Amniotic epithelial cell (primary cell): Measurements from ENCODE around the gene PPP2R5C.

Experiments
- DNase-seq: peaks from one replicate; pipeline ENCODE4 v3.0.0-alpha.2; 2010; ENCODE audit warnings: low read depth

Gene PPP2R5C

DNA sequence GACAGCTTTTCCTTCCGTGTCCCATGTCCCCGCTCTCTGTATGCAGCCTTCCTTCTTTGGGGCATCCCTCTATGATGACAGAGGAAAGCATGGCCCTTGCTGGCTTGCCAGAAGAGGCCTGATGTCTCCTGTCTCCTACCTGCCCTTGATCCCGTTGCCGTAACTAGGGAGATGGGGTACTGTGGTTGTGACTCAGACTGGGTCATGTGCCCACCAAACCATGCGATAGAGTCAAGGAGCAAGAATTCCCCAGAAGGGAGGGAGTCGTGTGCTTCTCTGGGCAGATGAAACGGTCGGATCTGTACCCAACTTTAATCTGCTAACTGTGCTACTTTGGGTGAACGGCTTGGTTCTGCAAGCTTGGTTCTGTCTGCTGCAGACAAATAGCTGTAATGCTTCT lies 103.8 kb downstream of the PPP2R5C start:
- peak; percentile 49 for DNase-seq

DNA sequence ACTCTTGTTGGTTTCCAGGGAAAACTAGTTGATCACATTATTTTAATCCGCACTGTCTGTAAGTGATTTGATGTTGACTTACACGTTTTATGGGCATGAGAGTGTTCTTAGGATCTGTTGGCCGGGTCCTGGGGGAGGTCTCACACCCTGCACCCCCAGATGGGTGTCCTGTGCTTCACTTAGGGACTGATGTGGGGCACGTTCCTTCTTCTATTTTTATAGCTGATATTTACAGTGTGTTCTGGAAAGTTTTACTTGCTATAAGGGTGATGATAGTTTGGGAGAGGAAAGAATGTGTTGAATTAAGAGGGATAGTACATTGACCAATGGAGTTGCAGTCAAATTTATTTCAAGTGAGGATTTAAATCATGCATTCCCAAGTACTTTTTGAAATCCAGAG lies 106.3 kb downstream of the PPP2R5C start:
- DNase-seq = no peak

DNA sequence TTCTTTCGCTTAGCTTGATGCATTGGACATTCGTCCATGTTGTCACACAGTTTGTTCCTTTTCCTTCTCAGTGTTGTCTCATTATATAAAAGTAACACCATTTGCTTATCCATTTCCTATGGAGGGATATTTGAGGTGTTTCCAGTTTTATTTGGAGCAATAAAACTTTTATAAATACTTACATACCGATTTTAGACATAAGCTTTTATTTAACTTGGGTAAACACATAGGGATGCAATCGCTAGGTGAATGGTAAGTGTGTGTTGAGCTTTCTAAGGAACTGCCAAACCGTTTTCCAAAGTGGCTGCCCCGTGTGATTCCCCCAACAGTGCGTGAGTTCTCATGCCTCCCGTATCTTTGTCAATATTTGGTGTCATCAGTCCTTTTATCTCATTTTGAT lies 107.7 kb downstream of the PPP2R5C start:
- no peak for DNase-seq

DNA sequence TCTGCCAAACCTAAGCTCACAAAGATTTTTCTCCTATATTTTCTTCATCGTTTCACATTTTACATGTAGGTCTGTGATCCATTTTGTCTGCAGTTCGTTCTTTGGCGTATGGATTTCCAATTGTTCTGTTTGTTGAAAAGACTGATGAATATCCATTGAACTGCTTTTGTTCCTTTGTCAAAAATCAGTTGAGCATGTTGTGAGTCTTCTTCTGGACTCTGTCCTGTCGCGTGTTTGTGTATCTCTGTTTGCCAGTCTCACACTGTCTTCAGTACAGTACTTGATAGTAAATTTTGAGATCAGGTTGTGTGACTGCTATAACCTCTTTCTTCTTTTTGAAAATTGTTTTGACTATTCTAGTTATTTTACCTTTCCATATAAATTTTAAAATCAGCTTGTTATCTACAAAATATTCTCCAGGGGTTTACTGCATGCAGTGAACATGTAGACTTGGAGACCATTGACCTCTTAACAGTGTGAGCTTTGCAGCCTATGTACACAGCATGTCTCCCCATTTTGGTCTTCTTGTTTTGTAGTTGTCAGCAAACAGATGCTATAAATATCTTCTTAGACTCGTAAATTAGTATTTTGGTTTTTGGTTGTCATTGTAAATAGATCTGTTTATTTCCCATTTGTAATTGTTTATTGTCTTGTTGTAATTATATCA lies 108.9 kb downstream of the PPP2R5C start:
- no peak for DNase-seq

DNA sequence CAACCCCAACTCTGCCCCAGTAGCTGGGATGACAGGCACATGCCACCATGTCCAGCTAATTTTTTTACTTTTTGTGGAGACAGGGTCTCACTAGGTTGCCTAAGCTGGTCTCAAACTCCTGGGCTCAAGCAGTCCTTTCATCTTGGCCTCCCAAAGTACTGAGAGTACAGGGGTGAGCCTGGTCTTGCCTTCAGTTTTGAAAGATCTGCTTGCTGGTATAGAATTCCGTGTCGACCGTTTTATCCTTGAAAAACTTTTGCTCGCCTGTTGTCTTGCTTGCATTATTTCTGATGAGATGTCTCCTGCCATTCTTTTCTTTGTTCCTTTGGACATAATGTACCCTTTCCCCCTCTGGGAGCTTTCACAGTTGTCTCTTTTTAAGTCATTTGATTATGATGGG lies 110.8 kb downstream of the PPP2R5C start:
- no peak for DNase-seq

DNA sequence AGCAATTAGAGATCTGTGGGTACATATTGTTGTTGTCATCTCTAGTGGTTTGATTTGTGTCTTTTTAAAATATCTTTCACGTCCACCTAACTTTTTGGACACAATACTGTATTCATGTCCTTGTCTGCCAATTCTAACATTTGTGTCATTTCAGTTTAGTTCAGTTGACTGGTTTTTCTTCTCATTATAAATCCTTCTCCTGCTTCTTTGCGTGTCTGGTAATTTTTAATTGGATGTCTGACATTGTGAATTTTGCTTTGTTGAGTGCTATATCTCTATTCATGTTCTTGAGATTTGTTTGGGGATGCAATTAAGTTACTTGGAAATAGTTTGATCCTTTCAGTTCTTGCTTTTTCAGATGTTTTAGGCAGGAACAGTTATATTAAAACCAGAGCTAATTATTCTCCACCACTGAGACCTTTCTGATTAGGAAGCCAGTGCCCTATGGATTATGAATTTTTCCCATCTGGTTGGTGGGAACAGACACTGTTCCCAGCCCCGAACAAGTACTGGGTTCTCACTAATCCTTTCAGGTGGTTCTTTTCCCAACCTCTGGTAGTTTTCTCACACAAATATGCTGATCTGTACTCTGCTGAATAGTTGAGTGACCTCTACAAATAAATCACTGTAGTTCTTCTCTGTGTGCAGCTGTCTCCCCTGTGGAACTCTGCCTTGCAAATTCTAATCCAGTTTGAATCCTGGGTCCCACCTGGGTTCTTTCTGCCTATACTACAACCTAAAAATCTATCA lies 111.7 kb downstream of the PPP2R5C start:
- peak; percentile 44 for DNase-seq

DNA sequence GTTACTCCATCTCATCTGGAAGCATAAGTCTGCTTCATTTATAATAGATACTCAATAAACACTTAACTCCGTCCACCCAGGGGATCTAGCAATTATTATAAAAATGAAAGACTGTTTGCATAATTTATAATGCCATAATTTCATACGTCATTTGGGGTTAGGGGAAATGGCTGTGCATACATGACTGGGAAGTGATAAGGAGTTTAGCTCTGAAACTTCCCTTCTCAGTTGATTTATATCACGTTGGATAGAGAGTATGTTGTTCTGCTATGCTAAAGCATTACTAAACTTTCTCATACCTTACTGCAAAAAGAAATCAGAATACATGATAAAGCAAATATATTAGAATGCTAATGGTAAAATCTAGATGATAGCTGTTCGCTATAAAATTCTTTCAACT lies 112.5 kb downstream of the PPP2R5C start:
- peak; percentile 41 for DNase-seq

DNA sequence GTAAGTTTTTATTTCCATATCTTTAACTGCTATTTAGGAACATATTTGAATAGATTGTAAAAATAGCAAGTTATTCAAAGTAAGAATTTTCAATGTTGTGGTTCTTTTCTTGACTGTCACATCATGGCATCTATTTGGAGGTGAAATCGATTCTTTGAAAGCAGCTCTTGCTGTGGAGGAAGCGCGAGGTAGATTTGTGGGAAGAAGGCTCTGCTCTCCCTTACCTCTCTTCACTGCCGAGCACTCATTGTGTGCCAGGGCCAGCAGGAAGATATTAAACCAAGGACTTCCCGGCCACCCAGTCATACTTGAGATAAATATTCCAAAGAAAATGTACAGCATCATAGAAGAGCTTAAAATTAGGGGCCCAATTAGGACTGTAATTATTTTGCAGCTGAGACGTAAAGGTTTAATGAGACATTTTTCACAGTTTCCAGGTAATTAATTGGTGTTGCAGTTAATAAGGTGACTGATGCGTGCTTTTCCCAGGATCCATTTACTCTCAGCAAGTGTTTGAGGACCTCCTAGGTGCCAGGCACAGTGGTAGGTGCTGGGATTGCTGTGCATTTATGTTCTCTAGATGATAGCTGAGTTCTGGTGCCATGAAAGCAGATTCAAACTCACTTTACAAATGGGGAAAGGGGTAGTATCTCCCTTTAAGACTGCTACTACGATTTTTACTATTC lies 113.7 kb downstream of the PPP2R5C start:
- DNase-seq = no peak

DNA sequence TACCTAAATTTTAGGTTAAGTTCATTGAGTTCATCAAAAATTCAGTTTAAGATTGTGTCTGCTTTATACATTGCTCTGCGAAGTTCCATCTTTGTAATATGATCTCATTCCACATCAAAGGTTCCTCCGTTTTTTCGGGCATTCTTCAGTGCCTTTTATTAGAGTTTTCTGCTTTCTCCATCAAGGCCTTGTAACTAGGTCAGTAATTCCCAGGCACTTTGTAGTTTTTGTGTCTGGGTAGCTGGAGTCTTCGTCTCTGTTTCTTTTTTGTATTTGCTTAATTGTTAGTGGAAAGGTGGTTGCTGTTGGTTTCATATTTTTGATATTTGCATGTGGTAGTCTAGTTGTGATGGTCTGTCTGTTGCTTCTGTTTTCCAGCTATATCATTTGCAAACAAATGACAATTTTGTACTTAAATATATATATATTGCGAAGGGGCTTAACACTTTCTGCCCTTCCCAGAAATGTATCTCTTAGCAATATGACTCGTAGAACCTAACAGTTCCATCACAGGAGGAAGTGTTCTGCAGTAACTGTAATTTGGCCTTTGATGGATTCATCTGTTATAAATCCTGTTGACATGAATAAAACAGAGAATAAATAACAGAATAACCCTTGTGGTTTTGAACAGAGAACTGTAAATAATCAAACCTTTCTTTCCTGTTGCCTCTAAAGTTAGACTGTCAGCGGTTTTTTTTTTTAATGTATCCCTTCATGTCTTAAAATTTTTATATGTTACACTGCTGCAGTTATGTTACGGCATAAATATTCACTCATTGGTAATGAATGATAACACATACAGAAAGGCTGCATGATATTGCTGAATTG lies 114.4 kb downstream of the PPP2R5C start:
- DNase-seq = no peak

DNA sequence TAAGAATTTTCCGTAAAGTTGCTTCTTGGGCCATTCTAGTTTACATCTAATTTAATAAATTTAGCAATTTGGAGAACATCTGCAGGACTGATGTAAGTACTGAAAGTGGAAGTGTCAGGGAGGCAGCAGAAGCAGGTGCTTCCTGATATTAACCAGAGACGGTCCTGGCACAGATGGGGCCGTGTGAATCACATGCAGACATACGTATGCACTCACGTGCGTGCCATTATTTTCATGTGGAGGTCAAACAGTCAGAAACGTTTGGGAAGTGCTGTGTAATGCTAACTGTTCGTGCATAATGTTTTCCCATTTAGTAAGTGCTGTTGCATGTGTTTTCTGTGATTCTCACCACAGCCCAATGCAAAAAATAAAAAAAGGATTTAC lies 115.0 kb downstream of the PPP2R5C start:
- DNase-seq = peak; percentile 91

DNA sequence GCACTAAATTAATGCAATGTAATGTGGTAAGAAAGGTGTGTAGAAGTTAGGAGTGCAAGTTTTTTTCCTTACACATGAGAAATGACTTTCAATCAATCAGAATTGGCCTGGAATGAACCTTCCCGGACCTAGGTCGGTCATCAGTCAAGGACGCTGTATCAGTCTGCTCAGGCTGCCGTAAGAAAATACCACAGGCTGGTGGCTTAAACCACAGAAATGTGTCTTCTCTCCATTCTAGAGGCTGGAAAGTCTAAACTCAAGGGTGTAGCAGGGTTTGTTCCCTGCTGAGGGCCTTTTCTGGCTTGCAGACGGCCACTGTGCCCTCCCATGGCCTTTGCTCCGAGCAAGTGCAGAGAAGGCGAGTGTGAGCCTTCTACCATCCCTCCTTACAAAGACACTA lies 116.3 kb downstream of the PPP2R5C start:
- peak; percentile 55 for DNase-seq

DNA sequence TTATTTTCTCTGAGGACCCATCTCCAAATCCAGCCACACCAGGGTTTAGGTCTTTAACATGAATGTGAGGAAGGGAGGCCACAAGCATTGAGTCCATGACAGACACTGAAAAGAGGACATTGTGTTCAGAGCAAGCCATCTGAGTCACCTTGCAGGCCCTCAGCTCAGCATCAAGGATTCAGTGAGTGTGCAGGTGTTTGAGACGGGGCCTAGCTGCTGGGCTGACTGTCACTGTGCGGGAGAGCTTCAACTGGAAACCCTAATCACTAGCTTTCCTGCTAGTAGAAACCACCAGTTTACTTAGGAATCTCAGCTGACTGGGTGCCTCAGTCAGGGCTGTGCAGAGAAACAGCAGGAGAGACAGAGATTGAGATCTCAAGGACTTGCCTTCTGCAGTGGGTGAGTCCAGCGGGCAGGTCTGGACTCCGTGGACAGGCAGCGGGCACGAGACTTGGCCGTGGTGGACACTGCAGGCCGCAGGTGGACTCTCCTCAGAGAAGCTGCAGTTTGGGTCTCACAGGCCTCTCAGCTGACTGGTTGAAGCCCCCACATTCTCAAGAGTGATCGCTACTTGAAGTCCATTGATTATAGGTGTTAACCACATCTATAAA lies 116.8 kb downstream of the PPP2R5C start:
- DNase-seq = peak; percentile 16

DNA sequence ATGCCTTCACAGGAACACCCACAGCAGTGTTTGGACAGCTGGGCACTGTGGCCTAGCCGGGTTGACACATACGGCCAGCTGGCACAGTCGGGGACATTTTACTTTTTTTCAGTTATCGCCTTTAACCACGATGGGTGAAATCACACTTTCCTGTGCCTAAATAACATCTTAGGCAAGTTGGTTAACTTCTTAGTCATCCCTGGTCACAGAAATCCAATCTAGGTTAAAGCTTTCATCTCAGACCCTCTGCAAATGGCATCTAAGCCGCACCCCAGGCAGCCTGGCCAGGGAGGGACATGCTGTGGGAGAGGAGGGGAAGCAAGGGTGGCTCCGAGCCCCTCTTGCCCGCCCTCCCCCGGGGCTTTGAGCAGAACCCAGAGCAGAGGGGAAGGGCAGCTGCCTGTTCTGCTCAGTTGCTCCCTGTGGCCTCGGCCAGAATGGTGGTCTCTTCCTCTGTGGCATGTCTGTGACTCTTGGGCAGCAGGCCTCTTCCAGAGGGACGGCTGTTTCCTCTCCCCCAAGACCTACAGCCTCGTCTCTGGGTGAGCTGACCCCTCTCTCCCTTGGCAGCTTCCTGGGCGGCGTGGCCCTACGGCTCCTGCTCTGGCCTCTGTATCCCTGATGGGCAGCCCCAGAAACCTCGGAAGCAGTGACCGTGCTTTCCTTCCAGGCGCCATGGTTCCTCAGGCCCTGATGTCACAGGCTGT lies 117.5 kb downstream of the PPP2R5C start:
- no peak for DNase-seq

DNA sequence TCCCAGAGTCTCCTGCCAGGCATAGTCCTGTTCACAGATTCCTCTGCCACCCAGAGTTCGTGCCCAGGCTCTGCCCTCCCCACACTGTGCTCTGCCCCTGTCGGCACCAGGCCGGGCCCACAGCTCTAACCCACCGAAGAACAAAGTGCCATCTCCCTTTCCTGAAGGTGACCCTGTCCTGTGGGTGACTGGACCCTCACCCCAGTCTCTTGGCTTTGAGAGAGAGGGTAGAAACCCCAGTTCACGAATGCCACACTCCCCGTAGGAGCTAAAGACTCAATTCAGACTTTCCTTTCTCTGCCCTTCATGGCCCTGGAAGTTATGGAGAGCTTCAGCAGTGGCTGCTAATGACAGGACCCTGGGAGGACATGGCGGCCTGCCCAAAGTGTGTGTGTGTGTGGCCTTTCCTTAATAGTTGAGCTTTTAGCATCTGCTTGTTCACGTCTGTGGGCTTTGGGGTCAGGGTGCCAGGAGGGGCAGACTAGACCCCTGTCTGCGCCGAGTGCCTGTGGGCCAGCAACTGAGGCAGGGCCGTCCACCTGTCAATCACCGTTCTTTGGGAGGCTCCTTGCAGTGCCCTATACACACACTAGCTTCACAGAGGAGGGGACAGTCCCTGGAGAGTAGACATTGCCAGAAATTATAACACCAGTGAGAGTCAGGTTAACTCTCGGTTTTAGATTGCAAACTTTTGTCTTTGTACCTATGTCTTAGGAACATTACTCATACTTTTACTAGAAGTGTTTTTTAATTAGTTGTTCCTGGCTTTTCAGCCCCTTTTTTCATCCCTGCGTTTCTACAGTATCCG lies 118.2 kb downstream of the PPP2R5C start:
- DNase-seq = no peak

DNA sequence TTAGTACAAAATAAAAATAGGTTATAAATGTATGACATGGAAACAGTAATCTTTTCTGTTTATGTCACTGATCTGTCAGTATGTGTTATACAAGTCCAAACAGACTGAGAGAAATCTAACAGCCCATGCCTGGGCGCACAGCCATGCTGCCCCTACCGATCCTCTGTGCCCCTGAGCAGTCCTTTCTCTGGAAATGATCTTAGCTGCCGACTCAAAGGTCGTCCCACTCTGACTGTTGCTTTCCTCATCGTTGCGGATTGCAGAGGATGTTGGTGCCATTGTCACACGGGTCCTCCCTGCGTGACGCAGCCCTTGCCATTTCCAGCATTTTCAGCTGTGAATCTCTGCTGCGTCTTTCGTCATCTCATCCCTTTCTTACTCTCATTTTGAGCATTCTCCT lies 119.9 kb downstream of the PPP2R5C start:
- DNase-seq = no peak

DNA sequence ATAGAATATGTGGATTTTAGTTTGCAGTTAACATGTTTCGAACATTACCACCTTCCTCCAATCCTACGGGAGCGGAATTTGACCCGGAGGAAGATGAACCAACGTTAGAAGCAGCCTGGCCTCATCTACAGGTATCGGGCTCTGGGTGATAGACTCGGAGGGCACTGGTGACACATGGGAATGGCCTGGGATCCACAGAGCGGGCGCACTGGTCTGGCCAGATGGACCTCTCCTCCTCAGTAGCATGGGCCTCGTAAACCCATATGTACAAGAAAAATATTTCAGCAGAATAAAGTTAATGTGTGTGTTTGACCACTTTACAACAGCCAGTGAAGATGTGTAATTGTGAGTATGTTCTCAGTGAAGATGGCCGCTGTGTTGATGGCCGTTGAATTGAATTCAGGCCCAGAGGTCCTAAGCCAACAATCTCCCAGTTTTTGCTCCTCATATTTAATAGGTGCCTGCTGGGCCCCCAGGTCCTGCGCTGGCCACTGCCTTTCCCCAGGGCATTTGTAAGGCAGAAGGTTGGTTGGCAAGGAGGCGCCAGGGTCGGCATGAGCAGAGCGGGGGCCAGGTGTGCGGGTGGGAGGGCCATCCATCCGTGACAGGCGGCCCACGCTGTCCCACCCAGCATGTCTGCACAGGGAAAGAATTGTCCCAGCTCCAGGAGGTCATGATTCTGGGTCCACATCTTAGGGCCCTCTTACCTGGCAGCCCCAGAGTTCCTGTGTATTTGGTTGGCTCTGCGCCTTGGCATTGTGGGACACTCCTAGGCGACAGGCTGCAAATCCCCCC lies 120.8 kb downstream of the PPP2R5C start:
- DNase-seq = no peak

DNA sequence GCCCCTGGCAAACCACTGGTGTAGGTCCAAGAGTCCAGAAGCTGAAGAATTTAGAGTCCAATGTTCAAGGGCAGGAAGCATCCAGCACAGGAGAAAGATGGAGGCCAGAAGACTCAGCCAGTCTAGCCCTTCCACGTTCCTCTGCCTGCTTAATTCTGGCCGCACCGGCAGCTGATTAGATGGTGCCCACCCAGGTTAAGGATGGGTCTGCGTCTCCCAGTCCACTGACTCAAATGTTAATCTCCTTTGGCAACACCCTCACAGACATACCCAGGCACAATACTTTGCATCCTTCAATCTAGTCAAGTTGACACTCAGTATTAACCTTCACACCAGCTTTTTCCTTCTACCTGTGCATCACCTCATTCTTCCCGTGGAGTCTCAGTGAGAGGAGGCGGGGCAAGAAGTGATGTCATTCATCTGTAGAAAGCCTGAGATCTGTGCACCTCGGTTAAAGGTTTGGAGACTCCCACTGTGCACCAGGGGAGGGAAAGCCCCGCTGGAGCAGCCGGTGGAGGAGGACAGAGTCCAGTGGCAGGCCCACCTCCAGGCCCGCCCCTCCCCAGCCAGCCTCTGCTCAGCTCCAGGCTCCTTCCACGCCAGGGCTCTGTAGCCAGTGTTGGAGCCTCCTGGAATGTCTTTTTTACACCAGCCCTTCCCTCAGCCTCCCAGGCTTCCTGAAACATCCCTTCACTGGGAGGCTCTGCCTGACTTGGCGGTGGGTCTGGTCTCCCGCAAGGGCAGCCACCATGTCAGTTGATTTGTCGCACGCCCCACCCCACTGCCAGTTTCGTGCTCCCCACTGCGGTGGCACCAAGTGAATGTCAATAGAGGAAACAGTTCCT lies 122.8 kb downstream of the PPP2R5C start:
- no peak for DNase-seq

DNA sequence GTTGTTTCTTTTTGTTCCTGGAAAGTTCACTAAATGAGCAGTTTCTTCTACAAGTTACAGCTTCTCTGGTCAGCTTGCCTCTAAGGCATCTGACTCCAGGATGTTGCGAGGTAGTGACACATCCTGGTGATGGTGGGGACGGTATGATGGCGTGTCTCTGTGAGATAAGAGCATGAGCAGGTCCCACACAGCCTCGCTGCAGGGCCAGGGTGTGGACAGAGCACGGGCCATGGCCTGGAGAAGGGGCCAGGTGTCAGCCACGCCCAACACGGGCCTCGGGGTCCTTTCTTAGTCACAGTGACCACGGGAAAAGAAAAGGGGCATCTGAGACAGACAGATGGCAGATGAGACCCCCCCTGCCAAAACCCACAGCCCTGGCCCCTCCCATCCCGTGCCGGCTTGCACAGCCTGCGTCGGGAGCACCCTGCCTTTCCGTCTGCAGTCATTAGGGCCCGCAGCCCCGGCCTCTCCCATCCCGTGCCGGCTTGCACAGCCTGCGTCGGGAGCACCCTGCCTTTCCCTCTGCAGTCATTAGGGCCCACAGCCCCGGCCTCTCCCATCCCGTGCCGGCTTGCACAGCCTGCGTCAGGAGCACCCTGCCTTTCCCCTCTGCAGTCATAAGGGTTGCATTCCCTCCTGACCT lies 123.5 kb downstream of the PPP2R5C start:
- no peak for DNase-seq
